GM12878 (cell line): ENCODE results near the gene NINL. TPM values are rescaled to one million over a fixed set of nuclear protein-coding genes. Genes with fewer than 3 reads are reported as not detected.

Experiments used
- ATAC-seq: fragments of 200-7000 bp; cut with Tn5 transposase; 3 replicates; pipeline ENCODE4 v1.9.1; 2020; ENCODE audit warnings: mild to moderate bottlenecking, moderate library complexity
- BruUV-seq: library from RNA; stranded (reverse); fragments of 400-500 nt; replicated peaks from 2 replicates; lab custom pipeline; 2021; lab: Mats Ljungman, UMichigan
- CTCF ChIA-PET: fragments of 300-600 bp; sonication (Branson Sonifier 250); formaldehyde crosslinking; extraction: SDS; loops from one replicate; lab custom pipeline; 2021; ENCODE audit warnings: inconsistent platforms; lab: Yijun Ruan, JAX
- POLR2A ChIA-PET: fragments of 350-600 bp; formaldehyde crosslinking; extraction: SDS; loops from one replicate; lab custom pipeline; 2021; ENCODE audit warnings: inconsistent platforms; lab: Charles Lee
- RAD21 ChIA-PET: fragments of 300-600 bp; sonication (Branson Sonifier 250); formaldehyde crosslinking; loops from one replicate; lab custom pipeline; 2023; ENCODE audit warnings: antibody characterized with exemption; ENCODE audit not compliant: unreplicated experiment; lab: Charles Lee
- SMC1A ChIA-PET: fragments of 300-600 bp; sonication (Branson Sonifier 250); formaldehyde crosslinking; loops from one replicate; lab custom pipeline; 2023; ENCODE audit not compliant: unreplicated experiment, uncharacterized antibody; lab: Charles Lee
- DNase-seq: peaks from one replicate; pipeline ENCODE4 v3.0.0-alpha.2; 2011; ENCODE audit warnings: low read depth, low spot score
- FAIRE-seq: peaks from 3 replicates; lab custom pipeline; 2011; peaks lifted over from hg19 to GRCh38; lab: Jason Lieb, UNC
- H2AFZ ChIP-seq: 2 replicates; pipeline ENCODE4 v1.6.0; 2011; ENCODE audit warnings: low read depth, low read length, control low read depth; ENCODE audit not compliant: control insufficient read depth
- H3K27ac ChIP-seq: 2 replicates; pipeline ENCODE4 v1.5.1; 2011; ENCODE audit warnings: control low read depth; ENCODE audit not compliant: control insufficient read depth, insufficient read depth
- H3K27me3 ChIP-seq, 2 experiments: replicated peaks in 1 of 2; 2 replicates each; pipeline versions ENCODE4 v1.6.0 to v1.6.1; 2011; ENCODE audit warnings: low read length in 1 of 2; ENCODE audit not compliant: control insufficient read depth in 2 of 2, insufficient read depth in 2 of 2
- H3K36me3 ChIP-seq, 2 experiments: 2 replicates each; pipeline ENCODE4 v1.5.1; 2011; ENCODE audit warnings: low read length in 1 of 2; ENCODE audit not compliant: control insufficient read depth in 2 of 2, insufficient read depth in 2 of 2
- H3K4me1 ChIP-seq: 2 replicates; pipeline ENCODE4 v1.6.1; 2011; ENCODE audit warnings: mild to moderate bottlenecking, low read length, moderate library complexity, mixed read lengths; ENCODE audit not compliant: control insufficient read depth, insufficient read depth
- H3K4me2 ChIP-seq: 2 replicates; pipeline ENCODE4 v1.6.0; 2011; ENCODE audit warnings: control low read depth; ENCODE audit not compliant: control insufficient read depth, insufficient read depth
- H3K4me3 ChIP-seq: fragments of 200-600 bp; sonication (generic); 2 replicates; pipeline ENCODE4 v1.5.1; 2016
- H3K79me2 ChIP-seq: 2 replicates; pipeline ENCODE4 v1.6.0; 2011; ENCODE audit warnings: low read length; ENCODE audit not compliant: control insufficient read depth, insufficient read depth
- H3K9ac ChIP-seq: 2 replicates; pipeline ENCODE4 v1.8.0; 2011; ENCODE audit warnings: low read length, control low read depth, mixed read lengths; ENCODE audit not compliant: control insufficient read depth, insufficient read depth
- H3K9me3 ChIP-seq: replicated peaks from 3 replicates; pipeline ENCODE4 v1.5.1; 2011; ENCODE audit warnings: mild to moderate bottlenecking, low read length; ENCODE audit not compliant: control insufficient read depth, insufficient read depth
- H4K20me1 ChIP-seq: 2 replicates; pipeline ENCODE4 v1.6.0; 2011; ENCODE audit not compliant: control insufficient read depth, insufficient read depth
- BCL11A ChIP-seq: IDR thresholded peaks from 2 replicates; pipeline ENCODE4 v1.6.1; 2011; ENCODE audit warnings: low read depth, low read length
- CREB1 ChIP-seq: IDR thresholded peaks from 2 replicates; pipeline ENCODE4 v1.6.1; 2012; ENCODE audit warnings: low read depth, mild to moderate bottlenecking, inconsistent platforms
- CUX1 ChIP-seq: IDR thresholded peaks from 2 replicates; pipeline ENCODE4 v1.6.1; 2012; ENCODE audit warnings: improper control_type of control experiment, low read depth, low read length; ENCODE audit not compliant: insufficient replicate concordance
- EGR1 ChIP-seq, 2 experiments: IDR thresholded peaks; 1 replicate in 1 of 2; 2 replicates in 1 of 2; pipeline ENCODE4 v1.6.1; 2011 to 2012; ENCODE audit warnings: low read depth in 2 of 2, low read length in 2 of 2, borderline replicate concordance in 1 of 2, mild to moderate bottlenecking in 1 of 2, moderate library complexity in 1 of 2
- LARP7 ChIP-seq: fragments of 450-650 bp; IDR thresholded peaks from 2 replicates; pipeline ENCODE4 v1.6.1; 2017; ENCODE audit warnings: mild to moderate bottlenecking
- POU2F2 ChIP-seq: IDR thresholded peaks from 3 replicates; pipeline ENCODE4 v1.6.1; 2011; ENCODE audit warnings: low read depth, mild to moderate bottlenecking, low read length, borderline replicate concordance
- RAD51 ChIP-seq: fragments of 450-650 bp; IDR thresholded peaks from 2 replicates; pipeline ENCODE4 v1.6.1; 2016; ENCODE audit warnings: moderate library complexity, mild to moderate bottlenecking, inconsistent platforms
- REST ChIP-seq: IDR thresholded peaks from 2 replicates; pipeline ENCODE4 v1.6.1; 2012; ENCODE audit warnings: mild to moderate bottlenecking, low read depth, low read length
- SIN3A ChIP-seq: IDR thresholded peaks from 2 replicates; pipeline ENCODE4 v1.6.1; 2012; ENCODE audit warnings: low read depth, low read length, improper control_type of control experiment
- SUPT20H ChIP-seq: IDR thresholded peaks from 2 replicates; pipeline ENCODE4 v1.6.1; 2011; ENCODE audit warnings: low read depth, mild to moderate bottlenecking, low read length, moderate library complexity, borderline replicate concordance; ENCODE audit not compliant: control insufficient read depth
- TCF7 ChIP-seq: IDR thresholded peaks from 2 replicates; pipeline ENCODE4 v1.6.1; 2014; ENCODE audit warnings: antibody characterized with exemption, borderline replicate concordance
- ZBTB40 ChIP-seq: fragments of 450-650 bp; IDR thresholded peaks from 2 replicates; pipeline ENCODE4 v1.6.1; 2016; ENCODE audit warnings: mild to moderate bottlenecking, moderate library complexity, borderline replicate concordance
- WGBS: methylation state at CpG from one replicate; pipeline ENCODE4 v1.1.6; 2016; ENCODE audit warnings: low lambda C conversion rate; ENCODE audit not compliant: insufficient replicate concordance, insufficient coverage; ENCODE audit errors: missing lambda C conversion rate; 5-methylcytosine and 5-hydroxymethylcytosine counted together
- in situ Hi-C: fragments of 300-500 bp; cut with MboI; formaldehyde crosslinking; loops from 9 replicates; pipeline ENCODE4 v1.14.3; 2018; ENCODE audit warnings: mixed read lengths
- intact Hi-C: fragments of 100-400 bp; cut with micrococcal nuclease; formaldehyde crosslinking; loops from one replicate; pipeline ENCODE4 v1.14.2; 2022; ENCODE audit not compliant: unreplicated experiment
- polyA plus RNA-seq, 11 experiments: library from polyadenylated mRNA; depleted of rRNA in 4 of 11; unstranded in 6 of 11; stranded (reverse) in 5 of 11; fragments of >200 nt; fragmentation: Nextera tagmentation in 4 of 11; fragmentation: Illumina TruSeq in 1 of 11; extraction: Ambion mirVana in 4 of 11; extraction: Trizol in 1 of 11; gene quantifications; 1 replicate in 1 of 11; 2 replicates in 10 of 11; pipeline versions ENCODE4 v1.2.1 to v1.2.3, GENCODE V29; 2011 to 2016; ENCODE audit warnings: inconsistent platforms in 2 of 11, missing spikeins in 2 of 11, low read depth in 1 of 11
- total RNA-seq, 4 experiments: library from RNA; depleted of rRNA in 3 of 4; stranded (reverse); fragments of >200 nt in 3 of 4; fragmentation: Illumina TruSeq in 1 of 4; extraction: Trizol in 1 of 4; gene quantifications; 2 replicates each; pipeline versions ENCODE4 v1.2.1 to v1.2.3, GENCODE V29; 2013 to 2021

NINL gene
- total and polyA plus RNA-seq, 10 of the 15 experiments (the other 5 are each of a cell fraction or from before 2014, with no cell fraction given), result 0.04 to 0.77 (median 0.23) TPM; not detected in 1

GRCh38 chr20:25541676-25542075 lies 43.7 kb downstream of the NINL start:
- no peaks in the 10 kb centered on the region for H3K4me1 ChIP-seq
- H3K79me2 ChIP-seq, result no peaks in the 10 kb centered on the region
- H3K4me3 ChIP-seq, result no peak overlapping the region
- H3K36me3 ChIP-seq, result no peaks in the 10 kb centered on the region
- no peak overlapping the region for H3K9ac ChIP-seq
- H2AFZ ChIP-seq, result no peak overlapping the region
- H3K27ac ChIP-seq, result no peak overlapping the region
- intact Hi-C loops (no loop called here), in situ Hi-C loops (no loop called here)
- 0% methylated on average over 2 of the region's 2 CpGs for WGBS
- H4K20me1 ChIP-seq, result no peaks in the 10 kb centered on the region
- POLR2A ChIA-PET, result no interaction called here
- FAIRE-seq, result no peak
- H3K4me2 ChIP-seq, result no peak overlapping the region
- SMC1A ChIA-PET, result no interaction called here
- no peaks in the 10 kb centered on the region for H3K27me3 ChIP-seq
- ATAC-seq, result no peak
- no TSS peak for BruUV-seq
- DNase-seq, result no peak
- RAD21 ChIA-PET, result no interaction called here
- CTCF ChIA-PET, result no interaction called here
- no peaks in the 10 kb centered on the region for H3K9me3 ChIP-seq
- TF ChIP-seq SIN3A (no peak), LARP7 (no peak), POU2F2 (no peak), ZBTB40 (no peak), EGR1 (IDR thresholded peaks at IDR 0.05; ENCODE audit: borderline replicate concordance in 1 of 2, low read depth in 2 of 2, low read length in 2 of 2) (no peak), BCL11A (no peak), CREB1 (no peak), RAD51 (no peak), SUPT20H (no peak), TCF7 (no peak), CUX1 (no peak), REST (no peak)
